ENCODE results near the gene PPP6R1. TPM values are rescaled to one million over a fixed set of nuclear protein-coding genes. Genes with fewer than 3 reads are reported as not detected.

Gene PPP6R1
- total RNA-seq, 1 experiment from 2014 or later: 70.6 TPM

DNA sequence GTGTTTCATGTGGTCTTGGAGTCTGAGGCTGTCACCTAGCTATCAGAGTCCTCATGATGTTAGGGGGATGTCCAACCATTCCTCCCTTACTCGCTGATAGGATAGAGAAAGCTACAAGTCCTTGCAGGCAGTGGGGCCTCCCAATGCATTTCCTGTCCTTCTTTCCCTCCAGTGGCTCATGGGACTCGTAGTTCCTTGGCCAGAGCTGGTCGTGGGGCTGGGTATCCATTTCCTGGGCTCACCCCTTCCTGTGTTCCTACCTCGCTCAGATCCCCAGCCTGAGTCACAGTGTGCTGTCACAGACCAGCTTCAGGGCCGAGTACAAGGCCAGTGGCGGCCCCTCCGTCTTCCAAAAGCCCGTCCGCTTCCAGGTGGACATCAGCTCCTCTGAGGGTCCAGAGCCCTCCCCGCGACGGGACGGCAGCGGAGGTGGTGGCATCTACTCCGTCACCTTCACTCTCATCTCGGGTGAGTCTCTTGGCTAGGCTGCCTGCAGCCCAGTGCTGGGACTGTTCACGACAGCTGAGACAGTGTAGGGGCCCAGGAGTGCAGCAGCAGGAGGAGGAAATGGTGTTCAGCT is 47.3 kb upstream of the PPP6R1 start:
- Mint-ChIP-seq H3K27ac (ENCODE audit: low read depth, unreplicated experiment) (no peak overlapping the region), H3K4me1 (ENCODE audit: insufficient read depth, unreplicated experiment) (no peaks in the 10 kb centered on the region), H3K4me3 (ENCODE audit: unreplicated experiment) (no peak overlapping the region), H3K27me3 (ENCODE audit: insufficient read depth, unreplicated experiment) (no peaks in the 10 kb centered on the region), H3K9me3 (ENCODE audit: unreplicated experiment) (no peaks in the 10 kb centered on the region), H3K36me3 (ENCODE audit: insufficient read depth, unreplicated experiment) (peaks cover 5% of the 10 kb centered on the region)
- intact Hi-C loops (cut with micrococcal nuclease): no loop called here
- ChIA-PET CTCF (interaction anchor here (0.6 to 2.4 kb wide), 7 partner anchors 9 to 347 kb away, joined by 3 to 11 read pairs (median 3); partner anchors contain the start of gene KMT5C), POLR2A (interaction anchor here (0.7 to 1.4 kb wide), 3 partner anchors 27 to 80 kb away, joined by 3 to 6 read pairs (median 3); partner anchors contain the start of gene TMEM238)
- no TSS peak for BruUV-seq (replicated peaks)
- TF ChIP-seq, protein P1, sequence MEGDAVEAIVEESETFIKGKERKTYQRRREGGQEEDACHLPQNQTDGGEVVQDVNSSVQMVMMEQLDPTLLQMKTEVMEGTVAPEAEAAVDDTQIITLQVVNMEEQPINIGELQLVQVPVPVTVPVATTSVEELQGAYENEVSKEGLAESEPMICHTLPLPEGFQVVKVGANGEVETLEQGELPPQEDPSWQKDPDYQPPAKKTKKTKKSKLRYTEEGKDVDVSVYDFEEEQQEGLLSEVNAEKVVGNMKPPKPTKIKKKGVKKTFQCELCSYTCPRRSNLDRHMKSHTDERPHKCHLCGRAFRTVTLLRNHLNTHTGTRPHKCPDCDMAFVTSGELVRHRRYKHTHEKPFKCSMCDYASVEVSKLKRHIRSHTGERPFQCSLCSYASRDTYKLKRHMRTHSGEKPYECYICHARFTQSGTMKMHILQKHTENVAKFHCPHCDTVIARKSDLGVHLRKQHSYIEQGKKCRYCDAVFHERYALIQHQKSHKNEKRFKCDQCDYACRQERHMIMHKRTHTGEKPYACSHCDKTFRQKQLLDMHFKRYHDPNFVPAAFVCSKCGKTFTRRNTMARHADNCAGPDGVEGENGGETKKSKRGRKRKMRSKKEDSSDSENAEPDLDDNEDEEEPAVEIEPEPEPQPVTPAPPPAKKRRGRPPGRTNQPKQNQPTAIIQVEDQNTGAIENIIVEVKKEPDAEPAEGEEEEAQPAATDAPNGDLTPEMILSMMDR (IDR thresholded peaks at IDR 0.05; ENCODE audit: unreplicated experiment): no peak
- no peak for DNase-seq (ENCODE audit: unreplicated experiment)

- no peak overlapping the region for H3K27ac Mint-ChIP-seq (ENCODE audit: low read depth, unreplicated experiment)
Observed at GRCh38 chr19:55305491-55305890, 46.7 kb upstream of the PPP6R1 start.

GRCh38 chr19:55304980-55305379 is 46.2 kb upstream of the PPP6R1 start:
- H3K4me3 Mint-ChIP-seq (ENCODE audit: unreplicated experiment): no peak overlapping the region
- H3K27me3 Mint-ChIP-seq (ENCODE audit: insufficient read depth, unreplicated experiment): no peaks in the 10 kb centered on the region
- BruUV-seq (replicated peaks): no TSS peak
- ChIA-PET POLR2A (interaction anchor here (1.2 to 1.4 kb wide), 2 partner anchors 34 to 82 kb away, joined by 3 read pairs; no protein-coding TSS in a partner anchor), CTCF (interaction anchor here (2.4 kb wide), 1 partner anchor 34 kb away, joined by 11 read pairs; the partner anchor contains the start of gene KMT5C)
- no peak overlapping the region for H3K27ac Mint-ChIP-seq (ENCODE audit: low read depth, unreplicated experiment)
- no peaks in the 10 kb centered on the region for H3K4me1 Mint-ChIP-seq (ENCODE audit: insufficient read depth, unreplicated experiment)
- no peak for DNase-seq (ENCODE audit: unreplicated experiment)
- intact Hi-C loops (cut with micrococcal nuclease): loop anchor here (1.0 kb wide), 1 partner anchor 80 kb away; the partner anchor contains the start of gene RPL28
- TF ChIP-seq, protein P1 (IDR thresholded peaks at IDR 0.05; ENCODE audit: unreplicated experiment): no peak
- H3K36me3 Mint-ChIP-seq (ENCODE audit: insufficient read depth, unreplicated experiment): no peaks in the 10 kb centered on the region
- H3K9me3 Mint-ChIP-seq (ENCODE audit: unreplicated experiment): no peaks in the 10 kb centered on the region

More at GRCh38 chr19:55305491-55305890, 46.7 kb upstream of the PPP6R1 start:
- Mint-ChIP-seq H3K9me3 (ENCODE audit: unreplicated experiment) (no peaks in the 10 kb centered on the region), H3K36me3 (ENCODE audit: insufficient read depth, unreplicated experiment) (peaks cover 4% of the 10 kb centered on the region), H3K4me1 (ENCODE audit: insufficient read depth, unreplicated experiment) (no peaks in the 10 kb centered on the region), H3K27me3 (ENCODE audit: insufficient read depth, unreplicated experiment) (no peaks in the 10 kb centered on the region), H3K4me3 (ENCODE audit: unreplicated experiment) (no peak overlapping the region)
- ChIA-PET POLR2A (interaction anchor here (0.7 to 1.4 kb wide), 4 partner anchors 28 to 81 kb away, joined by 3 to 6 read pairs (median 3); partner anchors contain the start of gene TMEM238), CTCF (interaction anchor here (1.1 to 2.4 kb wide), 5 partner anchors 8 to 162 kb away, joined by 3 to 11 read pairs (median 3); partner anchors contain the start of gene KMT5C)
- BruUV-seq (replicated peaks): no TSS peak
- TF ChIP-seq, protein P1 (IDR thresholded peaks at IDR 0.05; ENCODE audit: unreplicated experiment): no peak
- peak; percentile 46 for DNase-seq (ENCODE audit: unreplicated experiment)
- intact Hi-C loops (cut with micrococcal nuclease): no loop called here

GRCh38 chr19:55304279-55304978 is 45.6 kb upstream of the PPP6R1 start:
- Mint-ChIP-seq H3K27me3 (ENCODE audit: insufficient read depth, unreplicated experiment) (no peaks in the 10 kb centered on the region), H3K9me3 (ENCODE audit: unreplicated experiment) (no peaks in the 10 kb centered on the region)
- CTCF ChIA-PET: interaction anchor here (2.4 to 4.2 kb wide), 2 partner anchors 12 to 35 kb away, joined by 11 to 50 read pairs; partner anchors contain the start of gene KMT5C

More at GRCh38 chr19:55304279-55304978, 45.6 kb upstream of the PPP6R1 start:
- no peak overlapping the region for H3K27ac Mint-ChIP-seq (ENCODE audit: low read depth, unreplicated experiment)
- no TSS peak for BruUV-seq (replicated peaks)
- intact Hi-C loops (cut with micrococcal nuclease): loop anchor here (1.0 kb wide), 1 partner anchor 81 kb away; the partner anchor contains the start of gene RPL28
- H3K4me3 Mint-ChIP-seq (ENCODE audit: unreplicated experiment): no peak overlapping the region
- TF ChIP-seq, protein P1 (IDR thresholded peaks at IDR 0.05; ENCODE audit: unreplicated experiment): no peak
- no peaks in the 10 kb centered on the region for H3K36me3 Mint-ChIP-seq (ENCODE audit: insufficient read depth, unreplicated experiment)
- peak; percentile 68 for DNase-seq (ENCODE audit: unreplicated experiment)
- H3K4me1 Mint-ChIP-seq (ENCODE audit: insufficient read depth, unreplicated experiment): no peaks in the 10 kb centered on the region
- POLR2A ChIA-PET: interaction anchor here (1.2 kb wide), 1 partner anchor 34 kb away, joined by 3 read pairs; no protein-coding TSS in a partner anchor
